ENCODE measurements around the gene SPAG16.

SPAG16 gene

DNA sequence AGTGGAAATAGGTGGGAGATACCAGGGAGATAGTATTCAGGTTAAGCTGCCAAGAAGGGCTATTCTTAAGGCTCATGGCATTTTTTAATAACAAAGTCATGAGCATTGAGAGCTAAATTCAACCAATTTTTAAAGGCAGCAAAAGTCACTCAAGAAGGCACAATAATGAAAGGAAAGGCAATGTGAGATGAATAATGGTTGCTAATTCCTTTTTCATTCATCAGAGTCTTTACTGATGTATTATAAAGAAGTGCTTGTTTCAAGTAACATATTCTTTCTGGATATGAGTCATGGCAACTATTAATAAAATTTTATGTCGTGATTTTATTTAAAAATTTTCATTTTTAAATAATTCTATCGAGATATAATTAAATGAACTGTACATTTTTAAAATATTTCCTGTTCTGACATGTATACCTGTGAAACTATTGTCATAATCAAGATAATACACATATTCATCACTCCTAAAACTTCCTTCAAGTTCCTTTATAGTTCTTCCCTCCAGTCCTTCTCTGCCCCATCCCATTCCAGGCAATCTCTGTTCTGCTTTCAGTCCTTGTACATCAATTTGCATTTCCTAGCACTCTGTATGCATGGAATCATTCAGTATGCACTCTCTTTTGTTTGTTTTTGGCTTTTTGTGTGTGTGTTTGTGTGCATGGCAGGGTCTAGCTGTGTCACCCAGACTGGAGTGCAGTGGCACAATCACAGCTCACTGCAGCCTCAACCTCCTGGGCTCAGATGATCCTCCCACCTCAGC lies 1167.4 kb downstream of the SPAG16 start:
- TF ChIP-seq, protein P1, sequence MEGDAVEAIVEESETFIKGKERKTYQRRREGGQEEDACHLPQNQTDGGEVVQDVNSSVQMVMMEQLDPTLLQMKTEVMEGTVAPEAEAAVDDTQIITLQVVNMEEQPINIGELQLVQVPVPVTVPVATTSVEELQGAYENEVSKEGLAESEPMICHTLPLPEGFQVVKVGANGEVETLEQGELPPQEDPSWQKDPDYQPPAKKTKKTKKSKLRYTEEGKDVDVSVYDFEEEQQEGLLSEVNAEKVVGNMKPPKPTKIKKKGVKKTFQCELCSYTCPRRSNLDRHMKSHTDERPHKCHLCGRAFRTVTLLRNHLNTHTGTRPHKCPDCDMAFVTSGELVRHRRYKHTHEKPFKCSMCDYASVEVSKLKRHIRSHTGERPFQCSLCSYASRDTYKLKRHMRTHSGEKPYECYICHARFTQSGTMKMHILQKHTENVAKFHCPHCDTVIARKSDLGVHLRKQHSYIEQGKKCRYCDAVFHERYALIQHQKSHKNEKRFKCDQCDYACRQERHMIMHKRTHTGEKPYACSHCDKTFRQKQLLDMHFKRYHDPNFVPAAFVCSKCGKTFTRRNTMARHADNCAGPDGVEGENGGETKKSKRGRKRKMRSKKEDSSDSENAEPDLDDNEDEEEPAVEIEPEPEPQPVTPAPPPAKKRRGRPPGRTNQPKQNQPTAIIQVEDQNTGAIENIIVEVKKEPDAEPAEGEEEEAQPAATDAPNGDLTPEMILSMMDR (IDR thresholded peaks at IDR 0.05; ENCODE audit: unreplicated experiment in 3 of 3): no peak
- no peaks in the 10 kb centered on the region for H3K4me1 Mint-ChIP-seq
- no peaks in the 10 kb centered on the region for H3K36me3 Mint-ChIP-seq (ENCODE audit: low read depth)
- H3K27ac Mint-ChIP-seq: no peak overlapping the region
- H3K4me3 Mint-ChIP-seq: no peak overlapping the region
- peaks cover 5% of the 10 kb centered on the region for H3K27me3 Mint-ChIP-seq (ENCODE audit: low read depth)
- no peaks in the 10 kb centered on the region for H3K9me3 Mint-ChIP-seq
